ENCODE results near the gene NRP1. TPM values are rescaled to one million over a fixed set of nuclear protein-coding genes. Genes with fewer than 3 reads are reported as not detected.

NRP1 gene
- polyA plus RNA-seq, 3 donors, result 1.1 to 1.7 (median 1.3) TPM

GRCh38 chr10:33217854-33218253 lies 116.6 kb downstream of the NRP1 start:
- Mint-ChIP-seq H3K4me1 (no peaks in the 10 kb centered on the region), H3K36me3 (no peaks in the 10 kb centered on the region), H3K27ac (no peak overlapping the region), H3K27me3 (ENCODE audit: low read depth in 3 of 3) (peaks cover 0 to 3% (median 2%) of the 10 kb centered on the region in 3 donors), H3K9me3 (peaks cover 0 to 3% (median 1%) of the 10 kb centered on the region in 7 donors), H3K4me3 (no peak overlapping the region)
- H3K9me3 ChIP-seq (replicated peaks in 1 of 2; ENCODE audit: control insufficient read depth in 1 of 2, insufficient read depth in 1 of 2, low read length in 2 of 2), result no peaks in the 10 kb centered on the region
- DNase-seq, result no peak
- no peak overlapping the region for H3K4me3 ChIP-seq (replicated peaks in 1 of 3; ENCODE audit: low read depth in 2 of 3, low read length in 3 of 3)
- no peak for TF ChIP-seq CTCF (IDR thresholded peaks at IDR 0.05)
- WGBS (ENCODE audit: insufficient coverage), result 100% methylated on average over 1 of the region's 4 CpGs
- H3K27me3 ChIP-seq (ENCODE audit: control insufficient read depth in 2 of 2, insufficient read depth in 2 of 2, low read length in 2 of 2), result no peaks in the 10 kb centered on the region
- H3K4me2 ChIP-seq (replicated peaks; ENCODE audit: extremely low read depth, low read length, poor library complexity, severe bottlenecking), result no peak overlapping the region
- no peak overlapping the region for H3K27ac ChIP-seq (ENCODE audit: low read depth in 1 of 2, low read length in 2 of 2)
- no peaks in the 10 kb centered on the region for H3K79me2 ChIP-seq (ENCODE audit: insufficient read depth, low read length)
- no peaks in the 10 kb centered on the region for H4K20me1 ChIP-seq (ENCODE audit: insufficient read depth, low read length)
- no peaks in the 10 kb centered on the region for H3K36me3 ChIP-seq (replicated peaks in 1 of 2; ENCODE audit: control insufficient read depth in 1 of 2, insufficient read depth in 2 of 2, low read length in 2 of 2)
- H3K9ac ChIP-seq (ENCODE audit: insufficient read depth, low read length, poor library complexity, severe bottlenecking), result no peak overlapping the region
- H3K4me1 ChIP-seq (ENCODE audit: control insufficient read depth in 1 of 2, insufficient read depth in 2 of 2, low read length in 2 of 2), result no peaks in the 10 kb centered on the region
- intact Hi-C loops (cut with micrococcal nuclease), result no loop called here
- H2AFZ ChIP-seq (ENCODE audit: insufficient read depth, low read depth, low read length, poor library complexity, severe bottlenecking), result no peak overlapping the region

GRCh38 chr10:33216661-33217427 lies 117.6 kb downstream of the NRP1 start:
- no peak overlapping the region for H2AFZ ChIP-seq (ENCODE audit: insufficient read depth, low read depth, low read length, poor library complexity, severe bottlenecking)
- H3K4me3 ChIP-seq (replicated peaks in 1 of 3; ENCODE audit: low read depth in 2 of 3, low read length in 3 of 3), result no peak overlapping the region
- intact Hi-C loops (cut with micrococcal nuclease), result no loop called here
- H3K4me2 ChIP-seq (replicated peaks; ENCODE audit: extremely low read depth, low read length, poor library complexity, severe bottlenecking), result no peak overlapping the region
- TF ChIP-seq CTCF (IDR thresholded peaks at IDR 0.05), result no peak
- H3K27ac ChIP-seq (ENCODE audit: low read depth in 1 of 2, low read length in 2 of 2), result no peak overlapping the region
- no peaks in the 10 kb centered on the region for H3K27me3 ChIP-seq (ENCODE audit: control insufficient read depth in 2 of 2, insufficient read depth in 2 of 2, low read length in 2 of 2)
- no peak for DNase-seq
- H3K36me3 ChIP-seq (replicated peaks in 1 of 2; ENCODE audit: control insufficient read depth in 1 of 2, insufficient read depth in 2 of 2, low read length in 2 of 2), result no peaks in the 10 kb centered on the region
- Mint-ChIP-seq H3K4me3 (no peak overlapping the region), H3K27ac (no peak overlapping the region), H3K9me3 (peaks cover 0 to 3% (median 1%) of the 10 kb centered on the region in 7 donors), H3K27me3 (ENCODE audit: low read depth in 3 of 3) (peaks cover 0 to 3% (median 2%) of the 10 kb centered on the region in 3 donors), H3K4me1 (peaks cover 5% of the 10 kb centered on the region), H3K36me3 (no peaks in the 10 kb centered on the region)
- H3K9me3 ChIP-seq (replicated peaks in 1 of 2; ENCODE audit: control insufficient read depth in 1 of 2, insufficient read depth in 1 of 2, low read length in 2 of 2), result no peaks in the 10 kb centered on the region
- no peak overlapping the region for H3K9ac ChIP-seq (ENCODE audit: insufficient read depth, low read length, poor library complexity, severe bottlenecking)
- no peaks in the 10 kb centered on the region for H3K4me1 ChIP-seq (ENCODE audit: control insufficient read depth in 1 of 2, insufficient read depth in 2 of 2, low read length in 2 of 2)
- no peaks in the 10 kb centered on the region for H4K20me1 ChIP-seq (ENCODE audit: insufficient read depth, low read length)
- H3K79me2 ChIP-seq (ENCODE audit: insufficient read depth, low read length), result no peaks in the 10 kb centered on the region
- 87% methylated on average over 3 of the region's 5 CpGs for WGBS (ENCODE audit: insufficient coverage)
